Embryonic facial prominence (tissue), 1 donor: ENCODE results near the gene ATP11C.
"Not testable (repeated sequence)": the region's sequence is repeated elsewhere in the genome, so short reads cannot be mapped to it uniquely, and the experiment has no call there.

ENCODE experiments used
- DNase-seq: peaks from one replicate; pipeline ENCODE4 v3.0.0-alpha.2; 2016; ENCODE audit errors: extremely low spot score

The ATP11C gene

GRCh38 chrX:139932901-139933796, at the start of gene ATP11C:
Gene ATP11C (minus strand): TSS chrX:139933053. CDS start chrX:139932042, 1,011 bp downstream.
- DNase-seq: peak; percentile 54

GRCh38 chrX:139974471-139974870, 41.6 kb upstream of the ATP11C start:
- DNase-seq: no peak

GRCh38 chrX:139972629-139973624, 40.1 kb upstream of the ATP11C start:
- DNase-seq: no peak

GRCh38 chrX:139972113-139972512, 39.3 kb upstream of the ATP11C start:
- no peak for DNase-seq

GRCh38 chrX:139971394-139971749, 38.5 kb upstream of the ATP11C start:
- no peak for DNase-seq

GRCh38 chrX:139969286-139969685, 36.4 kb upstream of the ATP11C start:
- DNase-seq: no peak

GRCh38 chrX:139967750-139968149, 34.9 kb upstream of the ATP11C start:
- DNase-seq: no peak

- no peak for DNase-seq
Observed at GRCh38 chrX:139967300-139967699, 34.4 kb upstream of the ATP11C start.

GRCh38 chrX:139966159-139966558, 33.3 kb upstream of the ATP11C start:
- not testable (repeated sequence) for DNase-seq

GRCh38 chrX:139965421-139965820, 32.6 kb upstream of the ATP11C start, which contains the start of gene CXorf66:
Gene CXorf66 (minus strand): TSS chrX:139965521. CDS start chrX:139965496, 25 bp downstream.
- DNase-seq: no peak

GRCh38 chrX:139961091-139961490, 28.2 kb upstream of the ATP11C start:
- DNase-seq: not testable (repeated sequence)

- no peak for DNase-seq
Observed at GRCh38 chrX:139949703-139950102, 16.9 kb upstream of the ATP11C start.

GRCh38 chrX:139945075-139945474, 12.2 kb upstream of the ATP11C start:
- no peak for DNase-seq

- no peak for DNase-seq
Observed at GRCh38 chrX:139936259-139936658, 3.4 kb upstream of the ATP11C start.

- no peak for DNase-seq
Observed at GRCh38 chrX:139933904-139934303, 1.1 kb upstream of the ATP11C start.

- no peak for DNase-seq
Observed at GRCh38 chrX:139932073-139932900, 566 bp downstream of the ATP11C start.

GRCh38 chrX:139931646-139932072, 1.2 kb downstream of the ATP11C start:
- no peak for DNase-seq

- DNase-seq: no peak
Observed at GRCh38 chrX:139930916-139931645, 1.8 kb downstream of the ATP11C start.

GRCh38 chrX:139930401-139930800, 2.5 kb downstream of the ATP11C start:
- no peak for DNase-seq

- DNase-seq: no peak
Observed at GRCh38 chrX:139929876-139930275, 3.0 kb downstream of the ATP11C start.

GRCh38 chrX:139924696-139925095, 8.2 kb downstream of the ATP11C start:
- no peak for DNase-seq
